SH-SY5Y (cell line): ENCODE data around the gene PSMF1.

Source experiments
- GATA2 ChIP-seq: IDR thresholded peaks from 2 replicates; pipeline ENCODE4 v1.6.1; 2011; ENCODE audit warnings: mild to moderate bottlenecking, low read depth, low read length
- GATA3 ChIP-seq: IDR thresholded peaks from 2 replicates; pipeline ENCODE4 v1.6.1; 2011; ENCODE audit warnings: low read depth, mild to moderate bottlenecking, low read length, moderate library complexity

GRCh38 chr20:1081891-1082290 is 36.5 kb upstream of the PSMF1 start:
- TF ChIP-seq GATA2: no peak
- no peak for TF ChIP-seq GATA3
